Natural killer cell treated with Interleukin-12 subunit alpha and Interleukin-12 subunit beta and Interleukin-15 and Interleukin-18, amount 100 ng/mL, for 72 hours (primary cell): ENCODE measurements around the gene ADAM29. TPM values are rescaled to one million over a fixed set of nuclear protein-coding genes. Genes with fewer than 3 reads are reported as not detected.
"Not testable (repeated sequence)": the region's sequence is repeated elsewhere in the genome, so short reads cannot be mapped to it uniquely, and the experiment has no call there.

ENCODE experiments used
- ATAC-seq, 2 donors: fragments of 150-1000 bp; cut with Tn5 transposase in 1 of 2; sonication (Bioruptor Pico), chemical (Tn5 transposase) in 1 of 2; 2 replicates each; pipeline ENCODE4 v1.10.0; 2021
- DNase-seq: peaks from one replicate; pipeline ENCODE4 v3.0.0; 2022; ENCODE audit warnings: low spot score
- H3K27ac Mint-ChIP-seq, 2 donors: 1 replicate in 1 of 2; 2 replicates in 1 of 2; pipeline ENCODE4 v1.8.0; 2022; ENCODE audit warnings: mixed read lengths in 2 of 2, mild to moderate bottlenecking in 1 of 2, moderate library complexity in 1 of 2
- H3K27me3 Mint-ChIP-seq, 2 donors: 1 replicate in 1 of 2; 2 replicates in 1 of 2; pipeline ENCODE4 v1.8.0; 2022; ENCODE audit warnings: mixed read lengths in 2 of 2
- H3K36me3 Mint-ChIP-seq: one replicate; pipeline ENCODE4 v1.8.0; 2022; ENCODE audit warnings: mixed read lengths
- H3K4me1 Mint-ChIP-seq, 2 donors: 1 replicate in 1 of 2; 2 replicates in 1 of 2; pipeline ENCODE4 v1.8.0; 2022; ENCODE audit warnings: low read depth in 2 of 2, mixed read lengths in 2 of 2, mild to moderate bottlenecking in 1 of 2
- H3K4me3 Mint-ChIP-seq: one replicate; pipeline ENCODE4 v1.8.0; 2022; ENCODE audit warnings: mixed read lengths
- H3K9me3 Mint-ChIP-seq: 2 replicates; pipeline ENCODE4 v1.8.0; 2022; ENCODE audit warnings: mixed read lengths
- total RNA-seq, 2 donors: library from RNA; stranded (reverse); gene quantifications; one replicate each; pipeline ENCODE4 v1.2.3, GENCODE V29; 2022

Gene ADAM29
- total RNA-seq, 2 donors from 2014 or later, result not detected

- Mint-ChIP-seq H3K36me3 (peaks cover under 1% of the 10 kb centered on the region), H3K27ac (no peak overlapping the region), H3K9me3 (peaks cover 17% of the 10 kb centered on the region), H3K4me1 (no peaks in the 10 kb centered on the region), H3K27me3 (no peaks in the 10 kb centered on the region), H3K4me3 (no peak overlapping the region)
- DNase-seq (no peak), ATAC-seq (no peak)
Measured at GRCh38 chr4:174993916-174994315, 75.8 kb downstream of the ADAM29 start.

GRCh38 chr4:174996079-174996478 lies 77.9 kb downstream of the ADAM29 start:
- no peak overlapping the region for H3K27ac Mint-ChIP-seq
- DNase-seq (no peak), ATAC-seq (no peak)
- H3K9me3 Mint-ChIP-seq, result peaks cover 17% of the 10 kb centered on the region
- no peaks in the 10 kb centered on the region for H3K4me1 Mint-ChIP-seq
- H3K36me3 Mint-ChIP-seq, result peaks cover 4% of the 10 kb centered on the region
- no peak overlapping the region for H3K4me3 Mint-ChIP-seq
- H3K27me3 Mint-ChIP-seq, result no peaks in the 10 kb centered on the region

GRCh38 chr4:174999407-174999806 lies 81.2 kb downstream of the ADAM29 start:
- no peak overlapping the region for H3K27ac Mint-ChIP-seq
- peaks cover 25% of the 10 kb centered on the region for H3K9me3 Mint-ChIP-seq
- DNase-seq (no peak), ATAC-seq (no peak)
- H3K27me3 Mint-ChIP-seq, result no peaks in the 10 kb centered on the region
- H3K4me1 Mint-ChIP-seq, result no peaks in the 10 kb centered on the region
- peaks cover 4% of the 10 kb centered on the region for H3K36me3 Mint-ChIP-seq
- no peak overlapping the region for H3K4me3 Mint-ChIP-seq

GRCh38 chr4:175017751-175018150 lies 99.6 kb downstream of the ADAM29 start:
- no peak overlapping the region for H3K4me3 Mint-ChIP-seq
- ATAC-seq (no peak), DNase-seq (no peak)
- H3K4me1 Mint-ChIP-seq, result no peaks in the 10 kb centered on the region
- peaks cover 19% of the 10 kb centered on the region for H3K9me3 Mint-ChIP-seq
- no peaks in the 10 kb centered on the region for H3K27me3 Mint-ChIP-seq
- H3K36me3 Mint-ChIP-seq, result peaks cover 11% of the 10 kb centered on the region
- no peak overlapping the region for H3K27ac Mint-ChIP-seq

GRCh38 chr4:175019447-175019846 lies 101.3 kb downstream of the ADAM29 start:
- DNase-seq, H3K4me1 Mint-ChIP-seq, H3K4me3 Mint-ChIP-seq, H3K27ac Mint-ChIP-seq, ATAC-seq, H3K27me3 Mint-ChIP-seq: not testable (repeated sequence)
- Mint-ChIP-seq H3K9me3 (peaks cover 22% of the 10 kb centered on the region), H3K36me3 (peaks cover 11% of the 10 kb centered on the region)

Other genes with a start within 250 kb of the ADAM29 start
- not detected for gene GLRA3, start 89.1 kb upstream of the ADAM29 start, total RNA-seq